Measurements from ENCODE around the gene MRPS6. TPM values are rescaled to one million over a fixed set of nuclear protein-coding genes. Genes with fewer than 3 reads are reported as not detected.

MRPS6 gene
- total and polyA plus RNA-seq, 2 of the 4 experiments (the other 2 are of a cell fraction) = 7.5 to 35.1 TPM

DNA sequence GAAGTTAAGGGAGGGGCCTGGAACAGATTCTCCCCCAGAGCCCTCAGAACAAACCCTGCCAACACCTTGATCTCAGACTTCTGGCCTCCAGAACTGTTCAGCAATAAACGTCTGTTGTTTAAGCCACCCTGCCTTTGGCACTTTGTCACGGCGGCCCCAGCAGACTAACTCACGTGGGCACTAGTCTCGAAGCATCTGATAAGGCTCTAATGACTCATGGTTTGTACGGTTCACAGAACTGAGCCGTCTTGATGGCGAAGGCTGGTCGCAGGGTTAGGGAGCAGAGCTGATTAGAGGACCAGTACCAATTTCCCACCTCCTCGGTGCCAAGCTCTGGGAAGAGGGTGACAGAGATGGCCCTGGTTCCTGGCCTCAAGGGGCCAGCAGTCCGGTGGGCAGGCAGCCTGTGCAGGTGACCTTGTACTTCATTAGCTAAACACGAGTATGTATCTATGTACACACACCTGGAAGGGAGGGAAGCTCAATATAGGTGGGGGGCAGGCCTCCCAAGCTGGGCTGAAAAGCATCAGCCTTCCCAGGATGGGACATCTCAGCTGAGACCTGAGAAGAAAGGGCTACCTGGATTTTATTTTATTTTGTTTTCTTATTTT is 112.8 kb downstream of the MRPS6 start:
- Histone ChIP-seq H3K14ac (replicated peaks; ENCODE audit: low read depth, low read length) (no peak overlapping the region), H2AK9ac (replicated peaks; ENCODE audit: low read depth, low read length, poor library complexity) (no peak overlapping the region), H3K4ac (ENCODE audit: low read depth, low read length) (no peak overlapping the region), H3K27me3 (ENCODE audit: control insufficient read depth, insufficient read depth, low read length) (peaks cover 6% of the 10 kb centered on the region; the same call in 1 of the 2 replicates), H4K5ac (ENCODE audit: low read depth, low read length) (no peak overlapping the region), H3K27ac (ENCODE audit: insufficient read depth, low read length) (no peak overlapping the region), H3K36me3 (ENCODE audit: control insufficient read depth, insufficient read depth, low read length) (no peaks in the 10 kb centered on the region), H3K9me1 (ENCODE audit: insufficient read depth, low read length) (no peaks in the 10 kb centered on the region), H3K56ac (ENCODE audit: extremely low read depth, insufficient read depth, low read length) (no peak overlapping the region), H3K4me2 (ENCODE audit: low read depth, low read length) (no peak overlapping the region), H3K18ac (ENCODE audit: low read depth, low read length) (no peak overlapping the region), H2BK5ac (ENCODE audit: low read depth, low read length, poor library complexity, severe bottlenecking) (no peak overlapping the region), H3K9ac (ENCODE audit: low read depth, low read length) (no peak overlapping the region), H3K79me1 (ENCODE audit: low read depth in 1 of 2, low read length in 2 of 2) (no peaks in the 10 kb centered on the region), H2BK15ac (ENCODE audit: low read depth, low read length) (no peak overlapping the region), H2BK20ac (ENCODE audit: low read depth, low read length) (no peak overlapping the region), H3K9me3 (ENCODE audit: control insufficient read depth, insufficient read depth, low read length) (no peaks in the 10 kb centered on the region), H3K4me3 (ENCODE audit: insufficient read depth, low read depth, low read length) (no peak overlapping the region), H4K8ac (ENCODE audit: low read depth in 2 of 2, low read length in 2 of 2) (no peak overlapping the region), H2AFZ (replicated peaks; ENCODE audit: low read length, poor library complexity) (no peak overlapping the region), H3K4me1 (ENCODE audit: control insufficient read depth, insufficient read depth, low read length) (no peaks in the 10 kb centered on the region), H4K20me1 (ENCODE audit: insufficient read depth, low read length) (no peaks in the 10 kb centered on the region), H4K91ac (ENCODE audit: insufficient read depth, low read depth, low read length) (no peak overlapping the region), H2BK120ac (ENCODE audit: low read depth, low read length) (no peak overlapping the region), H3K23ac (ENCODE audit: low read depth, low read length) (no peak overlapping the region), H2AK5ac (ENCODE audit: low read depth, low read length) (no peak overlapping the region)
- dilution Hi-C loops (cut with HindIII; ENCODE audit: low sequenced_read_pairs, unreplicated experiment) (no loop called here), in situ Hi-C loops (cut with MboI; ENCODE audit: low sequenced_read_pairs) (no loop called here), intact Hi-C loops (cut with micrococcal nuclease) (no loop called here)
- TF ChIP-seq, protein P1, sequence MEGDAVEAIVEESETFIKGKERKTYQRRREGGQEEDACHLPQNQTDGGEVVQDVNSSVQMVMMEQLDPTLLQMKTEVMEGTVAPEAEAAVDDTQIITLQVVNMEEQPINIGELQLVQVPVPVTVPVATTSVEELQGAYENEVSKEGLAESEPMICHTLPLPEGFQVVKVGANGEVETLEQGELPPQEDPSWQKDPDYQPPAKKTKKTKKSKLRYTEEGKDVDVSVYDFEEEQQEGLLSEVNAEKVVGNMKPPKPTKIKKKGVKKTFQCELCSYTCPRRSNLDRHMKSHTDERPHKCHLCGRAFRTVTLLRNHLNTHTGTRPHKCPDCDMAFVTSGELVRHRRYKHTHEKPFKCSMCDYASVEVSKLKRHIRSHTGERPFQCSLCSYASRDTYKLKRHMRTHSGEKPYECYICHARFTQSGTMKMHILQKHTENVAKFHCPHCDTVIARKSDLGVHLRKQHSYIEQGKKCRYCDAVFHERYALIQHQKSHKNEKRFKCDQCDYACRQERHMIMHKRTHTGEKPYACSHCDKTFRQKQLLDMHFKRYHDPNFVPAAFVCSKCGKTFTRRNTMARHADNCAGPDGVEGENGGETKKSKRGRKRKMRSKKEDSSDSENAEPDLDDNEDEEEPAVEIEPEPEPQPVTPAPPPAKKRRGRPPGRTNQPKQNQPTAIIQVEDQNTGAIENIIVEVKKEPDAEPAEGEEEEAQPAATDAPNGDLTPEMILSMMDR (conservative IDR thresholded peaks at IDR 0.05; ENCODE audit: low read depth, low read length) = no peak
- TF ChIP-seq MAZ (IDR thresholded peaks at IDR 0.05; ENCODE audit: borderline replicate concordance, low read depth, low read length) (no peak), MAFK (IDR thresholded peaks at IDR 0.05; ENCODE audit: low read depth, low read length) (no peak), MXI1 (IDR thresholded peaks at IDR 0.05; ENCODE audit: borderline replicate concordance, low read depth, low read length) (no peak), SMC3 (IDR thresholded peaks at IDR 0.05; ENCODE audit: low read depth, low read length) (no peak), POLR2A (IDR thresholded peaks at IDR 0.05; ENCODE audit: low read depth, low read length) (no peak), NFE2L2 (IDR thresholded peaks at IDR 0.05; ENCODE audit: low read depth, low read length) (no peak), CHD1 (IDR thresholded peaks at IDR 0.05; ENCODE audit: low read depth, low read length) (no peak), CEBPB (IDR thresholded peaks at IDR 0.05; ENCODE audit: low read depth, low read length) (no peak), RAD21 (IDR thresholded peaks at IDR 0.05; ENCODE audit: low read length) (no peak), BHLHE40 (IDR thresholded peaks at IDR 0.05; ENCODE audit: low read depth, low read length) (no peak)
- no peak for DNase-seq
- 62% methylated on average over 6 of the region's 12 CpGs; no CpG with 5 or more reads in 1 of the 2 experiments for WGBS, 2 experiments (ENCODE audit: extremely low coverage in 2 of 2, insufficient read length in 1 of 2)
- POLR2A ChIA-PET (ENCODE audit: unreplicated experiment) = no interaction called here
- BruUV-seq (replicated peaks) = no TSS peak
- CTCF ChIA-PET = no interaction called here
- ATAC-seq (ENCODE audit: low read depth) = no peak
